D341Med (cell line): ENCODE results near the gene DYTN.
"Not testable (repeated sequence)": the region's sequence is repeated elsewhere in the genome, so short reads cannot be mapped to it uniquely, and the experiment has no call there.

ENCODE experiments used
- DNase-seq: peaks from one replicate; pipeline ENCODE4 v3.0.0; 2012; ENCODE audit warnings: low spot score

The DYTN gene, protein sequence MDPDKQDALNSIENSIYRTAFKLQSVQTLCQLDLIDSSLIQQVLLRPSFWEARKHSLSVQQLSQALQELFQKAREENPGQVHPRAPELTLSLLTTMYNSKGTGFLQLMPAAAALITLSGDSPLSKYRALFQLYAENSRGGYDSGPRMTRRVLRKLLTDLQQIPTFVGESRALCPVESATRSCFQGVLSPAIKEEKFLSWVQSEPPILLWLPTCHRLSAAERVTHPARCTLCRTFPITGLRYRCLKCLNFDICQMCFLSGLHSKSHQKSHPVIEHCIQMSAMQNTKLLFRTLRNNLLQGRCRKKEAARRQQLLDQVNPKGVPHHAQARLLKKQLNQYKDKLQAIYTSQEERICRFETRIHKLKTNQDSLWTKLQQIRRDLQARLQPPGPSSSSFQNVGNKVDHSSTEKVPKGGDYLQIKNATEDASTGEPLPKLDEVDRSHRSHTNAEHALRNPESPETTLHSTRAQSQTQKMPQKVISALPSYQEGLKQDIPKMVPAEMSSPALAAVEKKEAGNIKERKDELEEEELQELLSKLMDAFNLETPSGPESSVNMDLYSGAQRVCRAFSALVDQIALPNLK

DNA sequence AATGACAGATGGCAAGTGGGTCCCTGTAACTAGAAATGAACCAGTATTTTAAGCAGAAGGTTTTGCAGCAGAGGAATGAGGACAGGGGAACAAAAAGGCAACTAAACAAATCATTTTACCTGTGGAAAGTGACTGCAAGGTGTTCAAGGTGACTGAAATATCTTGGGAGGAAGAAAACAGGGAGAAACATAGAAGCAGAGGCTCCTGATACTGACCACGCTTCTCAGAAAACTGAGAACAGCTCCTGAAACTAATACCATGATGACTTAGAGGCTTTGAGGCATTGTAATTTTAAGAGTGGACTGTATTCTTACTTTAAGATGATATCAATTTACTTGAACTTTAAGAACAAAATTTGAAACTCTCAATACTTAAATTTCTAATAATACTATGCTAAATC lies at the start of gene DYTN:
DYTN (minus strand) TSS at position 101 of the 400 bp plus-strand sequence. CDS start 117 bp downstream, outside the sequence.
- DNase-seq: no peak

DNA sequence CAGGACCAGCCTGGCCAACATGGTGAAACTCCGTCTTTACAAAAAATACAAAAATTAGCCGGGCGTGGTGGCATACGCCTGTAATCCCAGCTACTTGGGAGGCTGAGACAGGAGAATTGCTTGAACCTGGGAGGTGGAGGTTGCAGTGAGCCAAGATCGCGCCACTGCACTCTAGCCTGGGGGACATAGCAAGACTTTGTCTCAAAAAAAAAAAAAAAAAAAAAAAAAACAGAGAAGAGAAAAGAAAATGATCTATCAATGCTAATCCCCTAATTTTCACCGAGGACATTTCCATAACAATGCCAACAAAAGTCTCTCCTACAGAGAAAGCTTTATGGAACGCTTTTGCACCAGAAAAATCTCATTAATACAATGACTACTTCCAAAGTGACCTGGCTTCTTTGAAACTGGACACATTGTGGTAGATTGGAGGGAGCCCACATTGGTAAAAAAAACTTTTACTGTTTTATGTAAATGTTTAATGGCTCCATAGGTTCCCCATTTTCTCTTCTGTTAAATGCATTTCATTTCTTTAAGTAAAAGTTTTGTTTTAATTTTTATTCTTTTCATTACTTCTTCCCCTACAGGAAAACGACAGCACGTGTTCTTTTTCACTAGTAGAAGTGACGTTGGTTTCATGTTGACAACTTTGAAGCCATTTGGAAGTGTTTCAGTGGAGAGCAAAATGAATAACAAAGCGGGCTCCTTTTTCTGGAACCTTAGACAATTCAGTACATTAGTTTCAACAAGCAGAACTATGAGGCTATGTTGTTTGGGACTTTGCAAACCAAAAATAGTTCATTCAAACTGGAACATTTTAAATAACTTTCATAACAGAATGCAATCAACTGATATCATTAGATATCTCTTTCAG lies 48.1 kb upstream of the DYTN start:
- no peak for DNase-seq

DNA sequence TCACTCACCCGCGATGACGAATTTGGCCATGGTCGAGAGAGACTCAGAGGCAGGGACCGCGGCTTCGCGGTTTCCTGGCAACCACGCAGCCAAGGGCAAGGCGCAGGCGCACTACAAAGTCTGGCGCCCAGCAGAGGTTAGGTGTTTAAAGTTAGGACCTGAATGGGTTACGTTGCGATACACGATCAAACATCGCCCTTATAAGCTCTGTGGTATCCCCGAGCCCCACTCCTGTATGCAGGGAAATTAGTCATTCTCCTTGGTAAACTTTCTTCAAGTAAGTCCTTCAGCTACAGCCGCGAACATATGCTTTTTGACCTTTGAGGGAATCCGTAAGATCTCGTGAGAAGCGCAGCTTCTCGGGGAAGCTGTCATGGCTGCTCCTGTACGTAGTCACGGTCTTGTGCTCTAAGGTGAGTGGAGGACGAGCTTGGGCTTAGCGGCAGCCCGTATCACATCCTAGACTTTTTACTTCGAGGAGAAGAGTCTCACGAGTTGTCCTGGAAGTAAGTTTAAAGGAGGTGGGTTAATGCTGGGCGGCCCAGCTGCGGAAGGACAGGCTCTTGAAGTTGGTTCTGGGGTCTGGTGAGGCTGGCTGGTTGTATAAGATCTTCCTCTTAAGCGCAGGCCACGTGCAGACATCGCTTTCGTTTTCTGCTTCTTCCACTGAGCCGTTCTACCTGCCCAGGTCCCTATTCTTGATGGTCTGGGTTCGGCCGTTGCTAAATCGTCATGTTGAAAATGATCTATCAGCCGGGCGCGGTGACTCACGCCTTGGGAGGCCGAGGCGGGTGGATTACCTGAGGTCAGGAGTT lies 47.3 kb upstream of the DYTN start, which contains the start of the genes FASTKD2 and MDH1B:
FASTKD2 (plus strand) TSS at position 365 of the 815 bp plus-strand sequence. CDS start 1,088 bp downstream, outside the sequence.
MDH1B (minus strand) TSS at position 87 of the 815 bp plus-strand sequence; CDS start at position 30, 57 bp downstream.
- peak; percentile 90 for DNase-seq

DNA sequence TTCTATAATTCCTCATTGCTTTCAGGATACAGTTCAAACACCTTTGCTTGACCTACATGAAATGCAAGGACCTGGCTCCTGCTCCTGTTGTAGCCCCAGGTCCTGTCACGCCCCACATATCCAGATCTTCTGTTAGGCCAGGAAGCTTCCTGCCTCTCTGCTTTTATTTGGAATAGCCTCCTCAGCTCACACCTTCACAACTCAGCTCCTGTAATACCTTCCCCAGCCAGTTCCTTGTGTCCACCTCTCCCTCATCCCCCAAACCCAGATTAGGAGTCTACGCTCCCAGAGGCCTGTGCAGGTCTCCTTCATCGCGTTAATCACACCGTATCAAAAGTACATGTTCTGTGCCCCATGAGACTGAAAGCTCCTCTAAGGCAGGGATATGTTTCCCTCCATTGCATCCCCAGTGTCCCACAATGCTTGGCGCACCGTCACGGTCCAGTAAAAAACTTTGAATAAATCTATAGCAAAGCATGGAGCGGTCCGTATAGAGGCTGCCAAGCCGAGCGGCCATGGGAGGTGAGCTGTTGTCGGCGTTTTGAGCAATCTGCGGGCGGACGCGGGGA lies 46.6 kb upstream of the DYTN start:
- no peak for DNase-seq

DNA sequence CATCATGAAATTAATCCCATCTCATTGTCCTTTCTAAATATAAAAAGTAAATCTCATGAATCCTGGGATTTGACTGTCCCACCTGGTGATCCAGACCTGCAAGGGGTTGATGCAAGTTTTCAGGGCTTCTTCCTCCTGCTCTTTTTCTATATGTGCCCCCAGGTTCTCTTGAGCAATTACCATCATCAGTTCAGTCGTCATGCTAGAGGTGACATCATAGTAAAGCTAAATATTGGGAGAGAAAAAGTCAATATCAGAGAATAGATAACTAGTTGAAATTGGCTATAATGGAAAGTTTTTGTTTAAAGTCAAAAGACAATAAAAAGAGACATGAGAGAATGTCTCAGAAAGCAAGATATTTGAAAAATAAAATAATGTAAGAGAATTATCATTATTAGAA lies 38.6 kb upstream of the DYTN start:
- DNase-seq: no peak

DNA sequence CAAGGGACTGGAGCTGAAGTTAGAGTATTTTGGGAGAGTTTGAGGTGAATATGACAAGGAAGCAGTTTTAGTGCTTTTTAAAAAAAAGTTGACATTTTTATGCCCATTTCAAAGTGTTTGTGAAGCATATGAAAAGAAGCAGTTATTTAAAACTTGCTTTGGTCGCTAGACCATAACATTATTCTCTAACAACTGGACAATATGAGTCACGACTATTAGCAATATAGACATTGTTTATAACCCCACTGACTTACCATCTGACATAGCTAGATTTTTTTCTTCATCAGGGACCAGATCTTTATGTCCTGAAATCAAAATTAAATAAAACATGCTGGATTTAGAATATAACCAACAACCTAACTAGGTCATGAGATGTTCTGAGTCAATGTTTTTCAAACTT lies 22.6 kb upstream of the DYTN start:
- no peak for DNase-seq

DNA sequence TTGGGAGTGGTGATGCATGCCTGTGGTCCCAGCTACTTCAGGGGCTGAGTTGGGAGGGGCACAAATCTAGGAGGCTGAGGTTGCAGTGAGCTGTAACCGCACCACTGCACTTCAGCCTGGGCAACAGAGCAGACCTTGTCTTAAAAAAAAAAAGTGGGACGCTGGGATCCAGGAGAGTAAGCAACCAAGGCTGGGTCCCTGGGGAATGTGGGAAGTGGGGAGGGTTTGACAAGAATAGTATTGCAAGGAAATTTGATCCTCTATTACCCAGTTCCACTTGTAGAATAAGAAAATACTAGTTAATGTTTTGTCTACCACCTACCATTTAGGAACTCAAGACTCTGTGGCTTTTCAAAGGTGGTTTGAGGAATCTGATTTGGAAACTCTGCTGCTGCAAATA lies 21.1 kb upstream of the DYTN start:
- DNase-seq: no peak

DNA sequence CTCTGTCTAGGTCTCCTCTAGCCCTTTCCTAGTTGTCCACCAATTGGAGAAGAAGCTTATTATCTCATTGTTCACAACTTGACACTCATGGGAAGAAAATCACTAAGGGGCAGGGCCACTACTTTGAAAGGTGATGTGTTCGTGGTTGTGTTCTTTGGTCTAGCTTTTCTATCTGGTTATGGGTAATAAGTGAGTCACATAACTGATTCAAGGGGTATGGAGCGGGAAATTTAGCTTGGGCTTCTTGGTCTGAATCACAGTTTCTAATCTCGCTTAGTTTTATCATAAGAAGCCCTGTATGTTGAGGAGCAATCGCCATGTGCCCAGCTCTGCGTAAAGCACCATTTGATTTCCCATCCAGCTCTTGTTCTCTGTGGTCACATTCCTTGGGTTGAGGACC lies 18.7 kb upstream of the DYTN start:
- no peak for DNase-seq

DNA sequence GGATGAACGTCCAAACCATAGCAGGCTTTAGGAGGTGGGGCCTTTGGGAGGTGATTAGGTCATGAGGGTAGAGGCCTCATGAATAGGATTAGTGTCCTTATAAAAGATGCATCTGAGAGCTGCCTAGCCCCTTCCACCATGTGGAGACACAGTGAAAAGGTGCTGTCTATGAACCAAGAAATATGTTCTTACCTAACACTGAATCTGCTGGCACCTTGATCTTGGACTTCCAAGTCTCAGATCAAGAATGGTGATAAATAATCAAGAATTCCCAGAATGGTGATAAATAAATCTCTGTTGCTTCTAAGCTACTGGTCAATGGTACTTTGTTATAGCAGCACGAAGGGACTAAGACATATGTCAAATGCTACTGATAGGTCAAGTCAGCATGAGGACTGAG lies 15.1 kb upstream of the DYTN start:
- no peak for DNase-seq

DNA sequence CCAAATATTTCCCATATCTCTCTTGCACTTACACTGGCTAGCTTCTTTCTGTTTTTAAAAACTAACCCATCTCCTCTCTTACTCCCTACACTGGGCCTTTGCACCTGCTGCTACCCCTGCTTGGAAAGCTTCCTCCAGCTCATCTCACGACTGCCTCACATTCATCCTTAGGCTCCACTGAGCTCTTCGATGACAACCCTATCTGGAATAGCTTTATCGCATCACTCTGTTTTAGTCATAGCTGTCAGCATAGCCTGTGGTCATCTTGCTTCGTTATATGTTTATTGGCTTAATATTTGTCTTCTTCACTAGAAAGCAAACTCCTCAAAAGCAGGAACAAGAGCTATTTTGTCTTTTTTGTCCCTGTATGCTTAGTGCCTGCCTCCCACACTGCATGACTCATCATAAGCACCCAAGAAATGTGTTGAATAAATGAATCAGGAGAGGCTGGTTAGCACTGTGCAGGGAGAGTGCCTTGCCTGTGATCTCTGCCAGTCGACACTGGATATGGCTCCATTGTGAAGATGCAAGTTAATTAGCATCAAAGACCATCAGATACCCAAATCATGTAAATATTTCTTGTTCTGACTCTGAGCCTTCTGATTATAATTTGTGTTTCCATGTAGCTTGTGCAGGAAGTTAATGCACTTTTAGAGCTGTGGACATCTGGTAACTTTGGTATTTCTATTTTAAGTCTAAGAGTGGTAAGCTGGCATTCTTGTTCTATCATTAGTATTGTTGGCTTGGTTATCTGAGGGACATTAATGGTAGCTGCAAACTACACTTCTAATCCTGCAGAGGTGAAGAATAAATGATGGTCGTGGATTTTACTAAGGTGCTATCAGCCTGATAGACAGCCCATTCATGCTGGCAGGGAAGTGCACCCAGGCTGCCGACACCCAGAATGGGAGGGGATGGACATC lies 10.3 kb upstream of the DYTN start:
- DNase-seq: no peak

DNA sequence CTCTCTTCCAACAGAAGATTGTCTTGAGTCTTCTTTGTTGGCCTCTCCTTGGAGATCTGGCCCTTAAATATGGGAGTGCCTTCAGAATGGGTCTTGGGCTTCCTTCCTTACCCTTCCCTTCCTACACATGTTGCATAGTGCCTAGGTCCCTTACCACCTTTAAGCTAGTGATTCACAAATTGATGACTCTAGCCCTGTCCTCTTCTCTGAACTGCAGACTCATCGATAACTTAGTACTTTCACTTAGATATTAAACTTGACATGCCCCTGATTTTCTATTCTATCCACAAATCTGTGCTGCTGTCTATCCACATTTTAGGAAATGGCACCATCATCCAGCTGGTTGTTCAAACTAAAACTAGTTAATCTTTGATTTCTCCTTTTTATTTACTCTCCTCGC lies 9.1 kb upstream of the DYTN start:
- DNase-seq: no peak

DNA sequence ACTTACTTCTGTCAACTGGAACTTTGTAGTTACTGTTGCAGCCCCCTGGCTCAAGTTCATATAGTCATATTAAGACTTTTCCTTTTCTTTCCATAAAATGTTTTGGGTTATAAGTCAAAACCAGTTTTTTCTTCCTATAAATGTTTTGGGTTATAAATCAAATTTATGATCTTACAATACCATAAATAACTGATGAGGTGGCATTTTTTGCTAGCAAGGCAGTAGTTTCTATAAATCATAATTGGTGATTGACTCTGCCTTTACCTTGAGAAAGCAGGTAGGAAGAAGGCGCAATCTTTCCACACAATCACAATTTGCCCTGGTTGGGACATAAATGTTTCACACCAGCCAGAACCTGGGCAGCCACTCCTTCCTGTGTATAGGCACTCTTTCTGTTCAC lies 5.1 kb upstream of the DYTN start:
- no peak for DNase-seq

DNA sequence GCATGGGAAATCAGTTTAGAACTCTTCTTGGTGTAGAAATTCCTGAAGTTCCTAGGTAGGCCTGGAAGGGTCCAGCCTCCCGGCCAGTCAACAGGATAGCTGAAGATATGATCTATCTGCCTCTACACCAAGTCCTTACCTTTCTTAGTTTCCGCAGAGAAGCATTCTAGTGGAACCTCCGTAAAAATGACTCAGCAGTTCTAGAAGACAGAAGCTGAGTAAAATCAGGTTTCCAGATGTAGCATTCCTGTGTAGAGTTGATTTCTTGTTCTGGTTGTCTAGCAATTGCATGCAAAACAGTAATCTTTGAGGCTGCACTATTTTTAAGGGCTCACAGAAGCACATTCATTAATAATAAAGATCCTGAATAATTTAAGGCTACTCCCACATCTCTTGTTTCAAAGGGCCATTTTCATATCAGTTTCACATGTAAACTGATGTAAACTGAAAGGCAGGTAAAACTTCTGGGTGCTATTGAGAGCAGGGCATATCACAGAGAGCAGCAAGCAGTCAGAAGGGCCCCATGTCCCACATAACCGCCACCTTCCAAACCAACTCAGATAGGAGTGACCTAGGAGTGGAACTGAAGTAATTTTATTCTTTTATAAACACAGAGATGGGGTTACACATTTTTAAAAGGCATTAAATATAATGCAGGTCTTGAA lies 3.2 kb upstream of the DYTN start:
- no peak for DNase-seq

DNA sequence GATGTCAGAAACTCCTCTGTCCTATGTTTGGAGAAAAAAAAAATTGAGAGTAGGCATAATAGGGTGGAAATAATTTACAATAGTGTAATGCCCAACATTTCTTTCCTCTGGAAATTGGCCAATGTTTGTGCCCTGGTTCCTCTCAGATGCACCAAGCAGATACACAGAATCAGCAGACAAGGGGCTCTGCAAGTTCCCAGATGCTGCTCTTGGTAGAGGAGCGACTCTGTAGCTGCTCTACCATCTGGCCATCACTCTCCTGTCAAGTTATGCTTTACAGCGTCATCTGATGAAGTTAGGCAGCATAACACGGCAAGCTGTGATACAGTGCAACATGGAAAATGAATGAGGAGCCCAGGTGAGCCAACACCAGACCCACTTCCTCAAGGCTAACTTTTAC lies 1.6 kb downstream of the DYTN start:
- DNase-seq: no peak

DNA sequence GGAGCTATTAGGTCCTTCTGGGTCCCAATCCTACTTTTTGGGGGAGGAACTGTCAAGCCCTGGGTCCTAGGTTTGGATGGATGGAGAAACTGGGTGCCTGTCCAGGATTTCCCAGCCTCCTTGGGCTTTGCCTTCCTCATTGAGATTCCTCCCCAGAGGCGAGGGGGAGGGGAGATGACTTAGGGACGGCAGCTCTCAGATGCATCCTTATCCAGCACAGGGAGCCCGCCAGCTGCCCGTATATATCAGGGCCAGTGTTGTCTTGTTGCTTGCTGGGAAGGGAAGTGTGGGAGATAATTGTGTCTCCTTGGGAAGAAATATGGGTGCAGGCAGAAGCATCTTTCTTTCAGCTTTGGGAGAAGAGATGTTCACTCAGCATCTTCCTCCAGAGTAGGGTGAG lies 3.0 kb downstream of the DYTN start:
- DNase-seq: not testable (repeated sequence)

DNA sequence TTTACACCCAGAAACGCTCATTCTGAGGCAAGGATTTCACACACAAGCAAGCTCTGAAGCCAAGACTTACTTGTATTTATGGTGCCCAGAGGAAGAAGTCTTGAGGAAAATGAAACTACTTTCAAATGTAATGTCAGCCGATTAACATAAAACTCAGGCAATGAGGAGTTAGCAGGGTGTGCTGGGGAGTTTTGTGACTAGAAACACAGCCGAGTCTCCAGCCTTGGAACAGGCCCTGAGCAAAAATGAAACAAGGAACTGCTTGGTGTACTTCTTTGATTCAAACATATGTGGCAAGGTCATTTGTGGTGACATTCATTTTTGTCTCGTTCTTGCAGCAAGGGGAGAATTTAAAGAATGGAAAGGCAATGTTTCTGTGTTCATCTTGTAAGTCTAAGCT lies 4.5 kb downstream of the DYTN start:
- no peak for DNase-seq

DNA sequence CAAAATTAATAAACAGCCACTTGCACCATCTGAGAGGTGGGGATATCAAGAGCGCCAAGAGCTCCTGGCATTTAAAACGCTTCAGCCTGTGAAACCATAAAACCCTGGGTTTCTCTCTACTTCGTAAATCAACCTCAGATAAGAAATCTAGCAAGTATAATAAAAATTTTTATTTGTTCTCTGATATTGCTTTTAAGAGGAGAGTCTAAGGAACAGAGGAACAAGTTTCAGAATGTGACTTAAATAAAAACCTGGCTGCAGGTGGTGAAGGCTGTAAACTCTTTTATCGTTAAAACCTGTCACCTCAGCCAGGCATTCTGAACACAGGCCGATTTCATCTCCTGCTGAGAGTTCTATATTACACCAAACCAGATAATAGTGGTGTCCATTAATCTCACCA lies 9.9 kb downstream of the DYTN start:
- DNase-seq: no peak

DNA sequence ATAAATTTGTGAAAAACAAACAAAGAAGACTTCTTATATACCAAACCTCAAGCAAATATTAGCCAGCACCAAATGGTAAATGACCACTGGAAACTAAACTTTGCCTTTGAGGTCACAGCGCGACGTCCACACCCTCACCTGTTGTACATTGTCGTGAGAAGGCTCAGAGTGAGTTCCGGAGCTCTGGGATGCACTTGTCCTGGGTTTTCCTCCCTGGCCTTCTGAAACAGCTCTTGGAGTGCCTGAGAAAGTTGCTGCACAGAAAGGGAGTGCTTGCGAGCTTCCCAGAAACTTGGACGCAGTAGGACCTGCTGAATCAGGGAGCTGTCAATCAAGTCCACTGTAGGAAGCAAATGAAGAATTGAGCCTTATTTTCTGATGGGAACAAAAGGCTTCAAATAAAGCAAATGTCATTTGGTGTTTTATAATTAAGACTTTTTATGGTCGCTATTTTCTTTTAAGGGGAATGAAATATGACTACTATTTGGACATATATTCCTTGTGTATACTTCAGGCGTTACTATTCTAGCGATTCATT lies 11.0 kb downstream of the DYTN start:
- DNase-seq: no peak

DNA sequence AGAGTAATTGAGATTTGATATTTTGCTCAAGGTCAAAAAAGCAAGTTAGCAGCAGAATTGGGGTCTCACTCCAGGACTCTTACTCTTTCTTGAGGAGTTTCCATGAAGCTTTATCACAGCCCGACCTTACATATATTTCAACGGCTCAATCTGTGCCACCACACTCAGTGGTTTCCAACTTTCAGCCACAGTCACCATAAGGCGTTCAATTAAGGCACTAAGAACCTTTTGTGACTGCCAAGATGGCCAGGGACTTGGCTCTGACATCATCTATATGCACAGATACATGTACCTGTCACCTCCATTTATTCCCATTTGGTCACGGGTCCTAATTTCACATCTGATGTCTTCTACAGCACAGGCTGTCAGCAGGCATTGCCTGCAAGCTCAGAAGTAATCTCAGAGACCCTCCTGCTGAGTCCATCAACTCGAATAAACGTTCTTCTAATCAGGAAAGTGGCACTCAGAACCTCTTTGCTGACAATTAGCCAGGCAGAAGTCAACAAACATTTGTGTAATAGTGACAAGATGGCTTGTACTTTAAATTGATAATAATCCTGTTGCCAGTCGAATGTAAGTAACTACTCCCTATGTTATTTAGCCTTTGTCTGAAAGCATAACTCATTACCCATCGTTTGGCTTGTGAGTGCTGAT lies 16.1 kb downstream of the DYTN start:
- DNase-seq: no peak
